Measurements from ENCODE around the gene HAP1.

DNA sequence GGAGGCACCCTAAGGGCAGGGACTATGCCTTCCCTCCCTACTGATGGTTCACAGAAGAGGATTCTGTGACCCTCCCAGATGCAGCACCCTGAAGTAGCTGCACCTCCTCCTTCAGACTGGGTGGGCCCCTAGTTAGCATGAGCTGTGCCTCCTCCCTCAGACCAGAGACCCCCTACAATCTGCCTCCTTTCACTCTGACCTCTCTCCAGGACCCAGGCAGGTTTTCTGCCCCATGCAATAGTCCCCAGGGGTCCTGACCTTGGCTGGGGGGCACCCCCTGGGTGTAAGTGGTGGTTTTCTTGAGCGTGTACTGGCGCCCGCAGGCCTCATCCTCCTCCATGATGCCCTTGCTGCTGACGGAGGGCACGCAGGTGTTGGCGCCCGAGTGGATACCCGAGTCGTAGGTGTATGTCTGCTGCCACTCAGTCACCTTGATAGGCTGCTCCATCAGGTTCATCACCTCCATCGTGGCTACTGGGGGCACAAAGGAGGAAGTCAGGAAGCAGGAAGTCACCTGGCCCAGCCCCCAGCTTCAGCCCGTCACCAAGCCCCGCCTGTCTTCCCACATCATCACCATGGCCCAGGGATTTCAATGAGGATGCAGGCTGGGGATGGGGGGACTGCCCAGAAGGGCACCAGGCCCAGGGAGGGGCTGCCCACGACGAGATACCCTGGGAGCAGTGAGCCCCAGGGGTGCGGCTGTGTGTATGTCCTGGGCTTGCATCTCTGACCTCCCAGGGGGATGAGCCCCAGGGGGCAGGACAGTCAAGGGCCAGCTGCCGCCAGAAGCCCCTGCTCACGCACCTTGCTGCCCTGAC is 37.2 kb upstream of the HAP1 start:
- TF ChIP-seq, protein P1, sequence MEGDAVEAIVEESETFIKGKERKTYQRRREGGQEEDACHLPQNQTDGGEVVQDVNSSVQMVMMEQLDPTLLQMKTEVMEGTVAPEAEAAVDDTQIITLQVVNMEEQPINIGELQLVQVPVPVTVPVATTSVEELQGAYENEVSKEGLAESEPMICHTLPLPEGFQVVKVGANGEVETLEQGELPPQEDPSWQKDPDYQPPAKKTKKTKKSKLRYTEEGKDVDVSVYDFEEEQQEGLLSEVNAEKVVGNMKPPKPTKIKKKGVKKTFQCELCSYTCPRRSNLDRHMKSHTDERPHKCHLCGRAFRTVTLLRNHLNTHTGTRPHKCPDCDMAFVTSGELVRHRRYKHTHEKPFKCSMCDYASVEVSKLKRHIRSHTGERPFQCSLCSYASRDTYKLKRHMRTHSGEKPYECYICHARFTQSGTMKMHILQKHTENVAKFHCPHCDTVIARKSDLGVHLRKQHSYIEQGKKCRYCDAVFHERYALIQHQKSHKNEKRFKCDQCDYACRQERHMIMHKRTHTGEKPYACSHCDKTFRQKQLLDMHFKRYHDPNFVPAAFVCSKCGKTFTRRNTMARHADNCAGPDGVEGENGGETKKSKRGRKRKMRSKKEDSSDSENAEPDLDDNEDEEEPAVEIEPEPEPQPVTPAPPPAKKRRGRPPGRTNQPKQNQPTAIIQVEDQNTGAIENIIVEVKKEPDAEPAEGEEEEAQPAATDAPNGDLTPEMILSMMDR (IDR thresholded peaks at IDR 0.05), result no peak
- TF ChIP-seq POLR2AphosphoS5 (IDR thresholded peaks at IDR 0.05; ENCODE audit: low read depth, low read length), result no peak
- no peak for TF ChIP-seq TCF7L2 (IDR thresholded peaks at IDR 0.05; ENCODE audit: low read depth, low read length)

All from Panc1 (cell line).